ENCODE measurements around the gene ATP12A.

ATP12A gene
- long read RNA-seq, donor 1, full-length matches to known transcripts, result 2 of 14 reads
- long read RNA-seq, donor 1, partial matches to known transcripts, result 12 of 14 reads
- long read RNA-seq, donor 1, other reads (novel, unspliced or antisense), result 0 of 14 reads
- long read RNA-seq, donor 2, result 0 reads
- long read RNA-seq, donor 3, full-length matches to known transcripts, result 1 of 1 reads
- long read RNA-seq, donor 3, partial matches to known transcripts, result 0 of 1 reads
- long read RNA-seq, donor 3, other reads (novel, unspliced or antisense), result 0 of 1 reads
- long read RNA-seq, donor 4, full-length matches to known transcripts, result 2 of 2 reads
- long read RNA-seq, donor 4, partial matches to known transcripts, result 0 of 2 reads
- long read RNA-seq, donor 4, other reads (novel, unspliced or antisense), result 0 of 2 reads
- long read RNA-seq, donor 5, full-length matches to known transcripts, result 1 of 1 reads
- long read RNA-seq, donor 5, partial matches to known transcripts, result 0 of 1 reads
- long read RNA-seq, donor 5, other reads (novel, unspliced or antisense), result 0 of 1 reads
- long read RNA-seq, donor 6, full-length matches to known transcripts, result 2 of 2 reads
- long read RNA-seq, donor 6, partial matches to known transcripts, result 0 of 2 reads
- long read RNA-seq, donor 6, other reads (novel, unspliced or antisense), result 0 of 2 reads
- long read RNA-seq, donor 7, partial matches to known transcripts, result 10 of 10 reads
- long read RNA-seq, donor 7, other reads (novel, unspliced or antisense), result 0 of 10 reads
- long read RNA-seq, donor 8, full-length matches to known transcripts, result 1 of 1 reads
- long read RNA-seq, donor 8, partial matches to known transcripts, result 0 of 1 reads
- long read RNA-seq, donor 8, other reads (novel, unspliced or antisense), result 0 of 1 reads

DNA sequence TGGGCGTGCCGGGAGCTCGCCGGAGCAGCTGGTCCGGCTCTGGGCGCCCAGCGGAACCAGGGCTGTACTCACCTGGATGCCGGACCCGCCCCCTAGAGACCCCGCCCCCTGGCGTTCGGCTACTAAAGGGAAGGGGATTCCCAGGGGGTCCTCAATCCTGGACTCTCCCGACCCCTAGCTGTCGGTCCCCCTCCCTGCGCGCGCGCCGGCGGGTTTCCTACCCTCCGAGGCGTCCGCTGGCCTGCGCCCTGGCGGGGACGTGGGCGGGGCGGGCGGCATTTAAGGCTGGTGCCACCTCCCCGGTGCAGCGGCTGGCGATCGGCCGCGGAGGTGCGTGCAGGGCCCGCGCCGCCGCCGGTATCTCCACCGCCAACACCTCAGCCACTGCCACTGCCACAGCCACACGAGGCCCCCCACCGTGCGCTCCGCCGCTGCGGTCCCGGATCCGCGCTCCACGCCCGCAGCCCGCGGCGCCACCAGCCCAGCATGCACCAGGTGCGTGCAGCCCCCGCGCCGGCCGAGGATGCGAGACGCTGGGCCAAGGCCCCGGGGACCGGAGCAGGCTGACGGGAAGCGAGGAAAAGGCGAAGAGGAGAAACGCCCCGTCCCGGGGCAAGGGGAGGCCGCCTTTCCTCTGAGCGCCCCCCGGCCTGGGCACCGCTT is at the start of gene ATP12A:
TSS of gene ATP12A (plus strand) at position 151 of the 663 bp plus-strand sequence. CDS start at position 487, 336 bp downstream.
- peak; percentile 77 for DNase-seq

DNA sequence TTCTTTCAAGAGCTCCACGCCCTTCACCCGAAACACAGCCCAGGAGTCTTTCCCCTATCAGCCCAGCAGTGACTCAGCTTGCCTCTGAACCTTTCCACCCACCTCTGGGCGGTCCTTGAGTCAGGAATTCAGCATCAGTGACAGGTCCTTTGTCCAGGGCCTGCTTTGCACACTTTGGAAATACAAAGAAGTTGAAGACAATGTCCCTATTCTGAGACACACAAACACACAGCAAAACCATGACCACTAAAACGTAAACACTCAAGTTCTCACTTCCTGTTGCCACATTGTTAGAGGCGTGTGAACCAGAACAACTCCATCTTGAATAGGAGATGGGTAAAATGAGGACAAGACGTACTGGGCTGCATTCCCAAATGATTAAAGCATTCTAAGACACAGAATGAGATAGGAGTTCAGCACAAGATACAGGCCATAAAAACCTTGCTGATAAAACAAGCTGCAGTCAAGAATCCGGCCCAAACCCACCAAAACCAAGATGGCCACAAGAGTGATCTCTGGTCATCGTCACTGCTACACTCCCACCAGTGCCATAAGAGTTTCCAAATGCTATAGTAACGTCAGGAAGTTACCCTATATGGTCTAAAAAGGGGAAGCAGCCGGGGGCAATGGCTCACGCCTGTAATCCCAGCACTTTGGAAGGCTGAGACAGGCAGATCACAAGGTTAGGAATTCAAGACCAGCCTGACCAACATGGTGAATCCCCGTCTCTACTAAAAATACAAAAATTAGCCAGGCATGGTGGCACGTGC is 49.2 kb upstream of the ATP12A start:
- no peak for DNase-seq

DNA sequence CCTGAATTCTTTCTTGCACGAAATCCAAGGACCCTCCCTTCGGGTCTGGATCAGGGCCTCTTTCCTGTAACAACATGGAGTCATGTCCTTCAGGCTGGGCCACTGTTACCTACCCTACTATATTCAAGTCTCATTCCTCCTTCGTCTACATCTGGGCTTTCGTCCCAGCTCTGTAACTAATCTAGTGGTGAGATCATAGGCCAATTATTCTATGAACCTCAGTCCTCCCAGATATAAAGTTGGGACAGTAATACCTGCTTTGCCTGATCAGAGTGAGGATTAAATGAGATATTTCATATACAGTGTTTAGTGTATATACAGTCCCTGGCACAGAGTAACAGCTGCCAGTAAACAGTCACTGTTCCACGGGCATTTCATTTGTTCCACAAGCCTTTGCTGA is 48.3 kb upstream of the ATP12A start:
- no peak for DNase-seq

DNA sequence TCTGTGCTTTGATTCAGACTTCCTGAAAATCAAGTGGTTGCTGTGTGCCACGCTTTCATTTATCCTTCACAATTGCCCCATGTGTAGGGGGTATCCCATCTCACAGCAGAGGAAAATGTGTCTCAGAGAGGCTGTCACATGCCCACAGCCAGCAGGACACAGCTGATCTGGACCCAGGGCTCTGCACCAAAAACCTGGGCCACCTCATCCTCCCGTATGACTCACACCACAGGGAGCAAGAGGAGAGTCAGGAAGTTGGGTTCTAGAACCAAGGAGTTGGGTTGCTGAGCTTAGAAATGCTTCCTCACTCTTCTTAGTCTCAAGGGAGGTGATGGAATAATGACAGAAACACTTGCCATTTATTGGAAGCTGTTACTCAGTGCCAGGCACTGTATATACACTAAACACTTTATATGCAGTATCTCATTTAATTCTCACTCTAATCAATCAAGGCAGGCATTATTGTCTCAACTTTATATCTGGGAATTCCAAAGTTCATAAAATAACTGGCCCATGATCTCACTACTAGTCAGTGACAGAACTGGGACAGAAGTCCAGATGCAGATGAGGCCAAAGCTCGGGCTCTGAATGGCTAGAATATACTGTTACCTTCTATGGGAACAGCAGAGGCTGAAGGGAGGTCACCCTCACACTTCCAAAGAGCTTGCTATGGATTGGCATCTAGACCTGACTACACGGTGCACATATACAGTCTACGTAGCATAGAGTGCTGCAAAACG is 47.7 kb upstream of the ATP12A start:
- DNase-seq, result no peak

DNA sequence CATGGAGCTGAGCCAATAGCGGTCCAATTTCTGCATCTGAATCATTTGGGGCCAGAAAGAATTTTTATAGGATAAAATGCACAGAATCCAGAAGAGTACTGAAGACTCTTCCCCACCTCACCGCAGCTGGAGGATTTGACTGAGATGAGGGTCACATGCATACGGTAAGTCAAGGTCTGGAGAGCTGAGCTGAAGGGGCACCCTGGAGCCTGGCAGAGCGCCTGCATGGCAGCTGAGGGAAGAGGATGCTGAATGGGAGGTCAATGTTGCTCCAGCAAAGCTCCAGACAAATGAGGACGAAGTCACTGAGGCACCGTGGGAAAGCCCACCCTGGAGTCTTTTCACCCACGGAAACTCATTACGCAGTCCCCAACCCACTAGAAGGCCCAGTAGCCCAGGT is 43.4 kb upstream of the ATP12A start:
- no peak for DNase-seq

DNA sequence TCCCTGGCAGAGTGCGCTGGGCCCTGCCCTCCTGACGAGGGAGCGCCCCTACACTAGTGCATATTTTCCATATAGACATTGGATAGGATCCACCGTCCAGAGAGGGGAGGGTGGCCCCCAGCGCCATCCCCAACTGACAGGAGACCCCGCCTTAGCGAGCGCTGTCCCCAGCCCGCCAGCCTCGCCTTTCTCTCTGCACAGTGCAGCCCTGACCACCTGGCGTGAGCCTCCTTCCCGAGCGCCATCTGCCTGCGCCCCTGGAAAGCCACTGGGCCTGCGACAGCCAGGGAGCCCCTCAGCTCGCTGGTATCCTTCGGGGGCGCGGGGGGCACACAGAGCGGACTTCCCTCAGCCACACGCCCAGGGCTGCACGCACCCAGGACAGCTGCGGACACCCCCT is 42.1 kb upstream of the ATP12A start:
- no peak for DNase-seq

DNA sequence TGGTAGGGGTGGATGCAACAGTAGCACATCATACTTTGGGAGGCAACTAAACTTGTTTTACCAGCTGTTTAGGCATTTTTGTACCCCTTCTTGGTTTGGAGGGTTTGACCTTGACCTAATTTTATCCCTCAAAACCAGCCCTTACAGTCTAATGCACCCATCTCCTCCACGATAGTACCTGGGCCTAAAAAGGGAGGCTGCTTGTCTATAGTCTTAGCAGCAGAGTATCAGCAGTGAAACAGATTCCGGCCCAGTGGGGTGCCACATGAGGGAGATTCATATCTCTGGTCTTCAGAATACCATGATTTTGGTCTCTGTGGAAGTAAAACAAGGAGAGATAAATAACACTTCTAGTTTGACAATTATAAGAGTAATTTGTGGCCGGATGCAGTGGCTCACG is 39.5 kb upstream of the ATP12A start:
- no peak for DNase-seq

DNA sequence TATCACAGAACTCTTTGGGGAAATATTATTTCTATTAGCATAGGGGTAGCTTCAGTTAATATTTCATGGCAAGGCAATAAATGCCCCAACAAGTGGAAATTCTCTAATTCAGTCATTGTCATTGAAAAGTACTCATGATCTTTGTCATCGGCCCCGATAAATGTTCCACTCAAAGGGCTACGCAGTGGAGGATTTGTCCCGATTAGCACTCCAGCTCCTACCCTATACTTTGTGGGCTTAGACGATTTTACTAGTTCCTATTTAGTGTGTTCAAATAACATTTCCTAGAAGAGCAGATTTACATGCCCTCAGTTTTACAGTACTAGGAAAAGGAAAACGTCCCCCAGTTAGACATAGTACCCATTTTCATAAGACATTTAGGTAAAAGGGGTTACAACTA is 38.0 kb upstream of the ATP12A start:
- no peak for DNase-seq

DNA sequence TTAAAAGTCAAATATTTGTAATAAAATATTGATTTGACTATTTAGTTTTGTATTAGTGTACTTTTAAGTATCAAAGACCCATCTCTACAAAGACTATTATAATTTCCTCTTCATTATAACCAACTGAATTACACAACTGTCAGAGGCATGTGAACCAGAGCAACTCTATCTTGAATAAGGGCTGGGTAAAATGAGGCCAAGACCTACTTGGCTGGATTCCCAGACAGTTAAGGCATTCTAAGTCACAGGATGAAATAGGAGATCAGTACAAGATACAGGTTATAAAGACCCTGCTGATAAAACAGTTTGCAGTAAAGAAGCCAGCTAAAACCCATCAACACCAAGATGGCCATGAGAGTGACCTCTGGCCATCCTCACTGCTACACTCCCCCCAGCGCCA is 36.2 kb upstream of the ATP12A start:
- no peak for DNase-seq

DNA sequence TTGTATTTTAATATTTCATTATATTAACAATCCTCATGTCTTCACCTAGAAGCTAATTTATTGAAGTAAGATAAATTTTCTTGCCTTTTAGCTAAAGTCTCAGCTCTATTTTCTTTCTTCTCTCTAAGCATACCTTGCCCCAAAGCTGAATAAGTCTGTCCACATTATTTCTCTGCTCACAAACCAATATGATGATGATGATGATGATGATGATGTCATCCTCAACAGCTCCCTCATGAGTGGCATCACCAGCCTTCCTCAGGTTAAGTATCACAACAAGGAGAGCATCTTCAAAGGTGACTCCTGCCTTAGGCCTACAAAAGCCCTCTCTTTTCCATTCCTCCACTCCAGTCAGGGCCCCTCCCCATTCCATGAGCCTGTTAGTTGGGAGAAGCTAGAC is 31.9 kb upstream of the ATP12A start:
- no peak for DNase-seq

DNA sequence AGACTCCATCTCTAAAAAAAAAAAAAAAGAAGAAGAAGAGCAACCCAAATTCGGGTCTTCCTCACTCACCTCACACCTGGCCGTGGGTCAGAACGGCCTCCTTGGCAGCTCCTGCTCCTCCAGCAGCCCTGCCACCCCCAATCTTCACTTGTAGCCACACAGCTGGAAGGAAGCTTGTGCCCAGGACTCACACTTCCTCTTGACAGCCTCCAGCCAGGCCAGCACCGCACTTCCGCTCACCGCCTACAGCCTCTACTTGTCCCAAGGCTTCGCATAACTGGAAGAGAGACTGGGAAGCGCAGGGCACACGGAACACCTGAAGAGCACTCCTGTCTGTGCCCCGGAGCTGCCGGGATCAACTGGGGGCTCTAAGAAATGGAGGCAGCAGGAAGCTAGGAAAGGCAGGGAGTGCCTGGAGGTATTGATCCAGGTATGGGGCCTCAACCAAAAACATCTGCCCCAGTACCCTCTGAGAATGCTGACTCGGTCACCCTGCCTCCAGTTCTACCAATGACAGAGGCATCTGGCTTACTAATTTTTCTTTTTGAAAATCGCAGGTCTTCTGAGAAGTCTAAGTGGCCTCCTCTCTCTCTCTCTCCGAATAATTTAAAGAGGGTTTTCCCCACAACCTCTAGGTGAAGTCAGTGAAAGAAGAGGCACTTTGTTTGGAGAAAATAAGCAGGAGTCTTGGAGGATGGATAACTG is 31.1 kb upstream of the ATP12A start:
- DNase-seq, result no peak

DNA sequence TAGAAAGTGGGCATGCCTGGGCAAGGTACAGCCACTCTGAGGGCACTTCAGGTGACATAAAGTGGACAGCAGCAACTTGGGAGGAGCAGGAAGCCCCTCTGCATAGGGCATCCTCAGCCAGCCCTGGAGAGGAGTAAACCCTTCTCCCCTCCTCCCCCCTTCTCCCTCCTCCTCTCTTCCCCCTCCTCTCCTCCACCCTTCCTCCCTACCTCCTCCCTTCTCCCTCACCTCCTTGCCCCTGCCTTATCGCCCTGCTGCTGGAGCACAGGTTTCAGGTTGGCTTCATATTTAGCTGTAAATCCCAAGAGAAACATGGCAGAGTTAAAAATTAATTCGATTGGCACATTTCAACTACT is 30.5 kb upstream of the ATP12A start:
- no peak for DNase-seq

DNA sequence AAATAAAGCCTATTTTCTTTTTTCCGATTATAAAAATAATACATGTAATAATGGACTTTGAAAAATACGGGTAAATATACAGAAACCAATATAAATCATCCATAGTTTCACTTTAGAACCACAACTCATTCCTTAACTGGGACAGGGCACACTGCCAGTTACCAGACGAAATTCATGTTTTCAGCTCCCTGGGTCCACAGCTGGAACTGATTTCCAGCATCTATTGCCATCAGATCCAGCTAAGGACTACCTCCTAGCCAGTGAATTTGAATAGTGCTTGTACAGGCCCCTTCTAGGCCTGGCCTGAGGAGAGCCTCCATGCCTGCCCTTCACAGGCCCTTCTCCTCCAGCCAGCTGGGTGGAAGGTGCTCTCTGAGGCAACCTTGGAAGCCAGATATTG is 30.0 kb upstream of the ATP12A start:
- DNase-seq, result no peak

DNA sequence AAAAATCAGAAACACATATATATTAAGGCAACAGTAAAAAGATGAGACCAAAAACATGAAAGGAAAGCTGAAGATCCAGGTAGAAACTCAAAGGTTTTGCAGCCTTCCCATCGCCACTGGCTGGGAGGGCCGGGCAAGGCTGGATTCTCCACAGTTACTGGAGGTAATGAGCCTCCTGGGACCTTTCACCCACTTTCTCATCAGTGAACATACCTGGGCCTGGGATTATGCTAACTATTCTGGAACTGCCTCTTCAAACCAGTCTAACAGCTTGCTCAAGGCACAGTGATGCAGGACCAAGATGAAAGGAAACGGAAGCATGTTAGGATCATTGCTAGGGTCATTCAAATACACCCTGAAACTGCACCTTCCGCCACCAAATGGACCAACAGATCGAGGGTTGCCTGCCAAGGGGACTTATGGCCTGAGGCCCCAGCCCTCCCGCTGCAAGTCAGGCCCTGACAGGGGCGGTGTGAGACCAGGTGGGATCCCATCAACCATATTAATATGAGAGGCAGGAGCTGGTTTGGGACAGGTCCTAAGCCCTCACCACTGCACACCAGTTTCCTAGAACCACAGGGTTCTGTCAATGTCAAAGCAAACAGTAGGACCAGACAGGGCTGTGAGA is 28.4 kb upstream of the ATP12A start:
- no peak for DNase-seq

DNA sequence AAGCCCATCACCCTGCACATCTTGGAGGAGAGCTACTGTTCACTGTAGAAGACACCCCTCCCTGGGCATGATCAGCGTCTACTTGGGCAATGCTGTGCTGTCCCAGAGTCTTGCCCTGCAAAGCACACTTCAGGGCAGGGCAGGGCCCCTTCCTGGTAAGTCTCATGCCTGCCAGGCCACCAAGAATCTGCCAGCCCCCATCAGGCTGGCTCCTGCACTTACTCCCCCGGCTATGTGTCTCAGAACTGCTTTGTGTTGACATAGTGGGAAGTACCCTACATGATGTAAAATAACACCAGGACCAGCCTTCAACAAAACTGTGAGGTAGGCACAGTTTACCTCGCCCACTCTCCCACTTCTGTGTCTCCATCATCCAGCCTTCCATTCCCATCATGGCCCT is 27.8 kb upstream of the ATP12A start:
- no peak for DNase-seq

DNA sequence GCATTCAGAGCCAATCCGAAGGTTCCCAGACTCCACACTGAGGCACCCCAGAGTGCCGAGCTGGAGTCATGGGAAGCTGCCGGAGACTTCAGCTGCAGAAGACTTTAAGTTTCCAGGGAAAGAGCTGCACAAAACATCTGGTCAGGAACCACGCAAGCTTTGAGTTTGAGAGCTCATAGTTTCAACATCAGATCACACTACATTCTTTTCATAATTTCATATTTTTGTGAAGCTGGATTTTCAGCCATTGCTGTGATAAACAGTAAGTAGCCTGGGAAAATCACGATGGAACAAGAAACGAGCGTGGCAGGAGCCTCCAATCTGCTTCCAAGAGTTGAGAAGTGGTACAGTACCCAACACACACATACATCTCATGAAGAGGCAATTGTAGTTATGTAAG is 25.5 kb upstream of the ATP12A start:
- no peak for DNase-seq

DNA sequence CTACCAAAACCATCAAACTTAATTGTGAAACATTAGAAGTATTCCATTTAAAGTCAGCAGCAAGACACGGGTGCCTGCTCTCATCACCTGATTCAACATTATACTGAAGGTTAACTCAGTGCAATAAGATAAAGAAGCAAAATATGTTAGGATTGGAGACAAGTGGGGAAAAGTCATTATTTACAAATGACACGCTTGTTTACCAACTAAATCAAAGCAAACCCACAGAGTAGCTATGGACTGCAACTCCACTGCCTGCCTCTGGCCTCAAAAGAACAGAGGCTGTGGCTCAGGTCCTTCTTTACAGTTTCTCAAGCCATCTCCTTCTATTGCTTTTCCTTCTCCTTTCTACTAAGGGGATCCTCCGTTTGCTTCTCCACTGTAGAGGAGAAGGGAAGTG is 21.0 kb upstream of the ATP12A start:
- DNase-seq, result no peak

DNA sequence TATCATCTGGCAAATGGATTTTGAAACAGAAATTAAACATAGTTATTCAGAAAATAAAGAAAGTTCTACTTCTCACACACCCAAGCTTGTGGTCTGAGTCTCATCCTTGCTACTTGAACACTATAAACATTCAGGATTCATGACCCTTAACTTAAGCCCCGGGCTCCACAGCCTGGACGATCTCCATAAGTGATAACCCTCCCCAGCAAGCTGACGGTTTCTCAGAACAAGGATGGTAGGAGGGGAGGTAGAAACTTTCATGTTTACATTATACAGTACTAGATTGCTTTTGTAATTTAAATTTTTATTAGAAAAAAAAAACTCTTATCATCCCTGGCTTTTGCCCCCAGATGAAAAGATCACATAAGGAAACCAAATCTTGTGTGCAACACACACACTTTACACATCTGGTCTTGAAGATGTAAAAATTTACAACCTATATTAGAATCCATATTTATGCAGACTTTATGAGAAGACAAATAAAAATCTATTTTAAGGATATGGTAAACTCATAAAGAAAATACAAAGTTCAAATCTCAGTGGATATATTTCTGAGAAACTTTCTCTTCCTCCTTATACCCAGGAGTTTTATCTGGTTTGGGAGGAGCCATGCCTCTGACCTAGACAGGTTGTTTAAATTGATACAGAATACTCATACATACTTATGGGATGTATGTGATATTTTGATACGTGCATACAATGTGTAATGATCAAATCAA is 20.0 kb upstream of the ATP12A start:
- no peak for DNase-seq

DNA sequence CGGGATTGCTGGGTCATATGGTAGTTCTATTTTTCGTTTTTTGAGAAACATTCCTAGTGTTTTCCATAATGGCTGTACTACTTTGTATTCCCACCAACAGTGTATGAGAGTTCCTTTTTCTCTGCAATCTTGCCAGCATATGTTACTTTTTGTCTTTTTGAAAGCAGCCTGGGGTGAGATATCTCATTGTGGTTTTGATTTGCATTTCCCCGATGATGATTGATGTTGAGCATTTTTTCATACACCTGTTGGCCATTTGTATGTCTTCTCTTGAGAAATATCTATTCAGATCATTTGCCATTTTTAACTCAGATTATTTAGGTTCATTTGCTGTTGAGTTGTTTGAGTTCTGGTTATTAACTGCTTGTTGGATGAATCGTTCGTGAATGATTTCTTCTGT is 18.5 kb upstream of the ATP12A start:
- no peak for DNase-seq

All from right kidney (tissue), 9 donors.